Neural cell (in vitro differentiated cells): ENCODE data around the gene DNER.

Source experiments
- CTCF ChIP-seq: fragments of 450-650 bp; IDR thresholded peaks from 2 replicates; pipeline ENCODE4 v1.5.1; 2014; ENCODE audit warnings: antibody characterized with exemption, mild to moderate bottlenecking, moderate library complexity; ENCODE audit not compliant: poor library complexity, severe bottlenecking
- EP300 ChIP-seq: fragments of 450-650 bp; conservative IDR thresholded peaks from 2 replicates; pipeline ENCODE4 v1.6.1; 2014; ENCODE audit warnings: antibody characterized with exemption, mild to moderate bottlenecking, moderate library complexity; ENCODE audit not compliant: poor library complexity, severe bottlenecking
- MXI1 ChIP-seq: fragments of 450-650 bp; conservative IDR thresholded peaks from 2 replicates; pipeline ENCODE4 v1.6.1; 2014; ENCODE audit warnings: antibody characterized with exemption, mild to moderate bottlenecking; ENCODE audit not compliant: poor library complexity, severe bottlenecking
- POLR2AphosphoS5 ChIP-seq: IDR thresholded peaks from 2 replicates; pipeline ENCODE4 v1.6.1; 2012
- REST ChIP-seq: IDR thresholded peaks from 2 replicates; pipeline ENCODE4 v1.6.1; 2012; ENCODE audit warnings: borderline replicate concordance

- TF ChIP-seq CTCF = no peak
- no peak for TF ChIP-seq MXI1
- no peak for TF ChIP-seq POLR2AphosphoS5
- no peak for TF ChIP-seq EP300
- TF ChIP-seq REST = no peak
These were observed 308.6 kb downstream of the DNER start for GRCh38 chr2:229405796-229406195.
